Liver (tissue), 9 donors: ENCODE measurements around the gene SBF2. TPM values are rescaled to one million over a fixed set of nuclear protein-coding genes. Genes with fewer than 3 reads are reported as not detected.
A peak's percentile ranks its signal among the peaks of the same experiment; 100 is the strongest.

Source experiments
- DNase-seq: peaks from one replicate; pipeline ENCODE4 v3.0.0-alpha.2; 2017; ENCODE audit warnings: low spot score
- H3K27ac ChIP-seq, 2 donors: one replicate each; pipeline ENCODE4 v1.7.0; 2013; ENCODE audit warnings: inconsistent platforms in 2 of 2, low read length in 2 of 2, control low read depth in 1 of 2, low read depth in 1 of 2, mild to moderate bottlenecking in 1 of 2
- H3K27me3 ChIP-seq, 4 donors: one replicate each; pipeline versions ENCODE4 v1.6.1 to v1.7.0; 2013; ENCODE audit warnings: low read length in 3 of 4, inconsistent platforms in 1 of 4, mild to moderate bottlenecking in 1 of 4, moderate library complexity in 1 of 4; ENCODE audit not compliant: control insufficient read depth in 4 of 4, insufficient read depth in 4 of 4
- H3K36me3 ChIP-seq, 4 donors: one replicate each; pipeline versions ENCODE4 v1.6.1 to v1.7.0; 2013; ENCODE audit warnings: low read length in 3 of 4, mild to moderate bottlenecking in 3 of 4, low read depth in 1 of 4, moderate library complexity in 1 of 4; ENCODE audit not compliant: control insufficient read depth in 4 of 4, insufficient read depth in 3 of 4
- H3K4me1 ChIP-seq, 4 donors: one replicate each; pipeline versions ENCODE4 v1.6.1 to v1.7.0; 2013; ENCODE audit warnings: low read length in 3 of 4, mild to moderate bottlenecking in 3 of 4, moderate library complexity in 1 of 4; ENCODE audit not compliant: control insufficient read depth in 4 of 4, insufficient read depth in 4 of 4
- H3K4me3 ChIP-seq, 3 donors: one replicate each; pipeline versions ENCODE4 v1.6.1 to v1.7.0; 2013; ENCODE audit warnings: low read length in 3 of 3, control low read depth in 1 of 3, low read depth in 1 of 3, mild to moderate bottlenecking in 1 of 3
- H3K9ac ChIP-seq, 2 donors: one replicate each; pipeline ENCODE4 v1.7.0; 2013; ENCODE audit warnings: low read length in 2 of 2, mild to moderate bottlenecking in 2 of 2, moderate library complexity in 2 of 2, control low read depth in 1 of 2, low read depth in 1 of 2
- H3K9me3 ChIP-seq, 4 donors: one replicate each; pipeline versions ENCODE4 v1.6.1 to v1.7.0; 2013; ENCODE audit warnings: low read length in 3 of 4; ENCODE audit not compliant: control insufficient read depth in 4 of 4
- CTCF ChIP-seq: fragments of 150-350 bp; IDR thresholded peaks from 2 replicates; pipeline ENCODE4 v1.5.1; 2017; ENCODE audit warnings: improper control_type of control experiment, low read depth, low read length; ENCODE audit not compliant: missing input control
- EGR1 ChIP-seq, 2 donors: IDR thresholded peaks; 2 replicates each; pipeline ENCODE4 v1.6.1; 2016 to 2018; ENCODE audit warnings: antibody characterized with exemption in 2 of 2, low read depth in 2 of 2
- FOXA1 ChIP-seq: IDR thresholded peaks from 2 replicates; pipeline ENCODE4 v1.6.1; 2016; ENCODE audit warnings: antibody characterized with exemption
- FOXA2 ChIP-seq: IDR thresholded peaks from 2 replicates; pipeline ENCODE4 v1.6.1; 2016; ENCODE audit warnings: antibody characterized with exemption
- GABPA ChIP-seq, 2 donors: IDR thresholded peaks in 1 of 2; conservative IDR thresholded peaks in 1 of 2; 2 replicates each; pipeline ENCODE4 v1.6.1; 2016; ENCODE audit warnings: antibody characterized with exemption in 2 of 2, mild to moderate bottlenecking in 1 of 2, moderate library complexity in 1 of 2
- HNF4A ChIP-seq, 2 donors: conservative IDR thresholded peaks; 2 replicates each; pipeline ENCODE4 v1.6.1; 2016; ENCODE audit warnings: antibody characterized with exemption in 2 of 2, mild to moderate bottlenecking in 2 of 2
- JUND ChIP-seq, 2 donors: IDR thresholded peaks; 2 replicates each; pipeline ENCODE4 v1.6.1; 2016; ENCODE audit warnings: antibody characterized with exemption in 2 of 2
- MAX ChIP-seq: IDR thresholded peaks from 2 replicates; pipeline ENCODE4 v1.6.1; 2016; ENCODE audit warnings: antibody characterized with exemption
- NR2F2 ChIP-seq: IDR thresholded peaks from 2 replicates; pipeline ENCODE4 v1.6.1; 2016; ENCODE audit warnings: antibody characterized with exemption
- RAD21 ChIP-seq, 2 donors: IDR thresholded peaks; 2 replicates each; pipeline ENCODE4 v1.6.1; 2016; ENCODE audit warnings: antibody characterized with exemption in 2 of 2, mild to moderate bottlenecking in 2 of 2
- REST ChIP-seq: IDR thresholded peaks from 2 replicates; pipeline ENCODE4 v1.6.1; 2016; ENCODE audit warnings: antibody characterized with exemption, mild to moderate bottlenecking
- RXRA ChIP-seq, 2 donors: IDR thresholded peaks; 2 replicates each; pipeline ENCODE4 v1.6.1; 2017 to 2018; ENCODE audit warnings: antibody characterized with exemption in 2 of 2, mild to moderate bottlenecking in 1 of 2
- SP1 ChIP-seq: IDR thresholded peaks from 2 replicates; pipeline ENCODE4 v1.6.1; 2018; ENCODE audit warnings: antibody characterized with exemption, mild to moderate bottlenecking
- TAF1 ChIP-seq: conservative IDR thresholded peaks from 2 replicates; pipeline ENCODE4 v1.6.1; 2016; ENCODE audit warnings: antibody characterized with exemption, mild to moderate bottlenecking
- YY1 ChIP-seq: IDR thresholded peaks from 2 replicates; pipeline ENCODE4 v1.6.1; 2016; ENCODE audit warnings: antibody characterized with exemption, mild to moderate bottlenecking
- WGBS: extraction: QIAGEN DNeasy Blood & Tissue Kit; methylation state at CpG from one replicate; pipeline ENCODE4 v1.1.7; 2013; 5-methylcytosine and 5-hydroxymethylcytosine counted together
- polyA plus RNA-seq, 2 donors: library from polyadenylated mRNA; stranded (reverse) in 1 of 2; unstranded in 1 of 2; fragments of 200-250 nt in 1 of 2; fragments of >200 nt in 1 of 2; fragmentation: Nextera tagmentation in 1 of 2; extraction: Ambion mirVana in 1 of 2; gene quantifications; one replicate each; pipeline versions ENCODE4 v1.2.1 to v1.2.3, GENCODE V29; 2013 to 2015
- total RNA-seq, 2 donors: library from RNA; depleted of rRNA; stranded (reverse); fragments of >200 nt; gene quantifications; one replicate each; pipeline ENCODE4 v1.2.3, GENCODE V29; 2014
- donor health status: healthy.
- donor health status: healthy.
- donor health status: healthy.
- donor health status: healthy.
- donor health status: healthy.

The SBF2 gene
- total and polyA plus RNA-seq, 4 donors, result 7.5 to 31.3 (median 14.7) TPM

- no peak for DNase-seq
These were observed 2.0 kb downstream of the SBF2 start for GRCh38 chr11:10291801-10292638.

GRCh38 chr11:10289765-10290380 lies 4.1 kb downstream of the SBF2 start:
- H3K36me3 ChIP-seq, result no peaks in the 10 kb centered on the region
- H3K27me3 ChIP-seq, result no peaks in the 10 kb centered on the region
- no peak for DNase-seq
- no peak overlapping the region for H3K9ac ChIP-seq
- no peak overlapping the region for H3K4me3 ChIP-seq
- WGBS, result 92% methylated on average over 10 of the region's 10 CpGs
- H3K4me1 ChIP-seq, result peaks cover 8 to 32% (median 21%) of the 10 kb centered on the region in 4 donors
- no peak overlapping the region for H3K27ac ChIP-seq
- no peak for TF ChIP-seq JUND (IDR thresholded peaks at IDR 0.05)
- no peak for TF ChIP-seq HNF4A (conservative IDR thresholded peaks at IDR 0.05)
- no peak for TF ChIP-seq RXRA (IDR thresholded peaks at IDR 0.05)
- TF ChIP-seq CTCF, result no peak
- TF ChIP-seq FOXA2, result no peak
- no peak for TF ChIP-seq EGR1 (IDR thresholded peaks at IDR 0.05; ENCODE audit: low read depth in 2 of 2)
- no peak for TF ChIP-seq SP1
- TF ChIP-seq REST, result no peak
- TF ChIP-seq MAX, result no peak
- no peak for TF ChIP-seq TAF1
- TF ChIP-seq YY1, result no peak
- TF ChIP-seq RAD21 (IDR thresholded peaks at IDR 0.05), result no peak
- TF ChIP-seq FOXA1, result no peak
- no peak for TF ChIP-seq NR2F2
- no peak for TF ChIP-seq GABPA (IDR thresholded peaks at IDR 0.05 in 1 of 2, conservative IDR thresholded peaks at IDR 0.05 in 1 of 2)
- H3K9me3 ChIP-seq, result no peaks in the 10 kb centered on the region

More at GRCh38 chr11:10291801-10292638, 2.0 kb downstream of the SBF2 start:
- H3K9me3 ChIP-seq, result no peaks in the 10 kb centered on the region
- H3K4me3 ChIP-seq, result no peak overlapping the region
- H3K36me3 ChIP-seq, result no peaks in the 10 kb centered on the region
- whole genome bisulfite sequencing, result 69% methylated on average over 17 of the region's 17 CpGs
- peak; percentile 91 for TF ChIP-seq NR2F2
- no peak for TF ChIP-seq EGR1 (IDR thresholded peaks at IDR 0.05; ENCODE audit: low read depth in 2 of 2)
- TF ChIP-seq GABPA (IDR thresholded peaks at IDR 0.05 in 1 of 2, conservative IDR thresholded peaks at IDR 0.05 in 1 of 2), result no peak
- TF ChIP-seq RXRA (IDR thresholded peaks at IDR 0.05), result peak; percentile 9 to 26
- H3K27me3 ChIP-seq, result no peaks in the 10 kb centered on the region
- H3K27ac ChIP-seq, result peak overlapping the region; percentile 14 to 94
- peaks cover 6 to 28% (median 17%) of the 10 kb centered on the region in 4 donors for H3K4me1 ChIP-seq
- H3K9ac ChIP-seq, result no peak overlapping the region
